ENCODE results near the gene UNC119B. TPM values are rescaled to one million over a fixed set of nuclear protein-coding genes. Genes with fewer than 3 reads are reported as not detected.

UNC119B gene
- total RNA-seq, 1 experiment from 2014 or later: 51.5 TPM

DNA sequence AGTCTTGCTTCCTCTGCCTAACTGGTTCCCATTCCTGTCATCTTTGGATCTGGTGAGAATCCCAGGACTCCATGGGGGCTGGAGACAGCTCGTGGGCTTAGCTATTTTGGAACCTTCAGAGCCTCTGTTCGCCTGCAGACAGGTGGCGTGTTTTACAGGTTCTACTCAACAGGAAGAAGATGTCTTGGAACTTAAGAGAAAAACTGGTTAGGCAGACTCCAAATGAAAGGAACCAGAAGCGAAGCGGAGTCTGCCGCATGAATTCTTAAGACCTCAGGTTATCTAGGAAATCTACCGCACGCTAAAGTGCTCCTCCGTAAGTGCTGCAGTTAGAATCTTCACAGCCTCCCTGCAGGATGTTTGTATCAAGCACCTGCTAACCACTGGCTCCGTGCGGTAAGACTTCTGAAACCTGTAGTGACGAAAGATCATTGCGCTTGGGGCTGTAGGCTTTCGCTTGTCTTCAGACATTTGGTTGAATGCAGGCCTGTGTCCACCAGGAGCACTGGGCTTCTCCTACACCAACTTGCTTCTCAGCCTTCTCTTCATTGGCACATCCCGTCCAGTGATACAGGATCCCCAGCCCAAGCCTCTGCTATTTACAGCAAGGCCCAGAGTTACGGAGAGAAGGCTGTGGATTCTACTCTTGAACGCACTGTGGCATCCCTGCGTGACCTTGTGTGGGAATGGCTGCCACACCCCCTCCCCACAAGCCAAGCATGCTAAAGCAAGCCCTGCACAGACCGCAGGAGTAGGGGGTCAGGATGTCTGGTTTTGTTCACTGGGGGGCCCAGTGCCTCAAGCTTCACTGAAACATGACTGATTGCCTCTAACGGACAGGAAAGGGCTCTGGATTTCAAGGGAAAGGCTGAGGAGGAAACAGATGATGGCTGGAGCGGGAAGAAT lies 50.3 kb downstream of the UNC119B start:
- WGBS (ENCODE audit: extremely low coverage, insufficient read length, low lambda C conversion rate): no CpG with 5 or more reads among the region's 21 CpGs
- TF ChIP-seq, protein P1, sequence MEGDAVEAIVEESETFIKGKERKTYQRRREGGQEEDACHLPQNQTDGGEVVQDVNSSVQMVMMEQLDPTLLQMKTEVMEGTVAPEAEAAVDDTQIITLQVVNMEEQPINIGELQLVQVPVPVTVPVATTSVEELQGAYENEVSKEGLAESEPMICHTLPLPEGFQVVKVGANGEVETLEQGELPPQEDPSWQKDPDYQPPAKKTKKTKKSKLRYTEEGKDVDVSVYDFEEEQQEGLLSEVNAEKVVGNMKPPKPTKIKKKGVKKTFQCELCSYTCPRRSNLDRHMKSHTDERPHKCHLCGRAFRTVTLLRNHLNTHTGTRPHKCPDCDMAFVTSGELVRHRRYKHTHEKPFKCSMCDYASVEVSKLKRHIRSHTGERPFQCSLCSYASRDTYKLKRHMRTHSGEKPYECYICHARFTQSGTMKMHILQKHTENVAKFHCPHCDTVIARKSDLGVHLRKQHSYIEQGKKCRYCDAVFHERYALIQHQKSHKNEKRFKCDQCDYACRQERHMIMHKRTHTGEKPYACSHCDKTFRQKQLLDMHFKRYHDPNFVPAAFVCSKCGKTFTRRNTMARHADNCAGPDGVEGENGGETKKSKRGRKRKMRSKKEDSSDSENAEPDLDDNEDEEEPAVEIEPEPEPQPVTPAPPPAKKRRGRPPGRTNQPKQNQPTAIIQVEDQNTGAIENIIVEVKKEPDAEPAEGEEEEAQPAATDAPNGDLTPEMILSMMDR (conservative IDR thresholded peaks at IDR 0.05): no peak

More for the DNA sequence above, 50.3 kb downstream of the UNC119B start:
- no peak overlapping the region for H3K4ac ChIP-seq (ENCODE audit: low read depth, low read length)
- Mint-ChIP-seq H3K4me3 (peak overlapping the region in 1 of 2 experiments; percentile 19; a peak in 1 of 5 replicates), H3K27me3 (ENCODE audit: low read depth) (no peaks in the 10 kb centered on the region), H3K4me1 (peaks cover 19 to 20% of the 10 kb centered on the region in 2 experiments), H3K36me3 (ENCODE audit: insufficient read depth in 1 of 3, low read depth in 3 of 3) (peaks cover 3 to 48% (median 11%) of the 10 kb centered on the region in 3 experiments; a peak in 6 of 7 replicates), H3K9me3 (no peaks in the 10 kb centered on the region), H3K27ac (peak overlapping the region in 2 of 3 experiments; percentile 35 to 61; a peak in 1 of 7 replicates)
- H3K4me1 ChIP-seq (ENCODE audit: insufficient read depth, low read length): peaks cover 2% of the 10 kb centered on the region; the same call in 1 of the 2 replicates
- no peak overlapping the region for H2BK20ac ChIP-seq (ENCODE audit: low read depth, low read length, poor library complexity, severe bottlenecking)
- H3K27ac ChIP-seq (ENCODE audit: insufficient read length, low read depth, low read length): no peak overlapping the region
- no peak overlapping the region for H3T11ph ChIP-seq (ENCODE audit: low read length)
- no peak overlapping the region for H2AFZ ChIP-seq (ENCODE audit: low read length)
- no peak overlapping the region for H3K23ac ChIP-seq (ENCODE audit: insufficient read length, low read depth, low read length)
- H3K18ac ChIP-seq (ENCODE audit: insufficient read length, low read depth, low read length): no peak overlapping the region
- DNase-seq: no peak
- H2BK15ac ChIP-seq (ENCODE audit: low read depth, low read length): no peak overlapping the region
- no peak overlapping the region for H2AK5ac ChIP-seq (ENCODE audit: insufficient read length, low read length)
- no peak overlapping the region for H2BK120ac ChIP-seq (ENCODE audit: low read depth, low read length, poor library complexity, severe bottlenecking)
- no peak overlapping the region for H3K56ac ChIP-seq (ENCODE audit: insufficient read length, low read depth, low read length)
- H2BK5ac ChIP-seq (ENCODE audit: insufficient read length, low read length): no peak overlapping the region
- H3K27me3 ChIP-seq (ENCODE audit: insufficient read depth, low read length): no peaks in the 10 kb centered on the region
- no peak overlapping the region for H3K4me2 ChIP-seq (ENCODE audit: insufficient read depth, insufficient read length, low read length)
- no peak overlapping the region for H3K14ac ChIP-seq (ENCODE audit: insufficient read depth, low read length)
- no peak overlapping the region for H4K91ac ChIP-seq (ENCODE audit: insufficient read length, low read depth, low read length)
- H3K79me1 ChIP-seq (ENCODE audit: insufficient read depth, low read depth, low read length, poor library complexity, severe bottlenecking): no peaks in the 10 kb centered on the region
- no peak overlapping the region for H4K5ac ChIP-seq (ENCODE audit: insufficient read length, low read depth, low read length)
- H4K8ac ChIP-seq (replicated peaks; ENCODE audit: insufficient read length, low read depth, low read length): no peak overlapping the region
- H3K9me3 ChIP-seq (ENCODE audit: control insufficient read depth, low read depth, low read length): no peaks in the 10 kb centered on the region
- no peak overlapping the region for H2BK12ac ChIP-seq (ENCODE audit: insufficient read length, low read depth, low read length)
- no peaks in the 10 kb centered on the region for H3K23me2 ChIP-seq (ENCODE audit: insufficient read length, low read depth, low read length, poor library complexity, severe bottlenecking)
- no peaks in the 10 kb centered on the region for H4K20me1 ChIP-seq (ENCODE audit: control insufficient read depth, insufficient read depth, insufficient read length)
- H3K9ac ChIP-seq (ENCODE audit: extremely low read depth, insufficient read length, low read length): no peak overlapping the region
- H3K79me2 ChIP-seq (ENCODE audit: insufficient read depth, low read length): no peaks in the 10 kb centered on the region
